Transverse colon (tissue), 4 donors: Measurements from ENCODE around the gene ARHGAP23. TPM values are rescaled to one million over a fixed set of nuclear protein-coding genes. Genes with fewer than 3 reads are reported as not detected.
A peak's percentile ranks its signal among the peaks of the same experiment; 100 is the strongest.

Experiments
- DNase-seq: peaks from one replicate; pipeline ENCODE4 v3.0.0-alpha.2; 2019
- H3K27ac ChIP-seq, 4 donors: fragments of 200-600 bp; sonication (generic); 2 replicates each; pipeline ENCODE4 v1.5.1; 2016 to 2018; ENCODE audit warnings: inconsistent platforms in 4 of 4
- H3K27me3 ChIP-seq: fragments of 200-600 bp; sonication (generic); 2 replicates; pipeline ENCODE4 v1.5.1; 2017; ENCODE audit warnings: inconsistent platforms
- H3K36me3 ChIP-seq, 4 donors: fragments of 200-600 bp; sonication (generic); 2 replicates each; pipeline ENCODE4 v1.5.1; 2017 to 2019; ENCODE audit warnings: inconsistent platforms in 4 of 4
- H3K4me1 ChIP-seq, 4 donors: fragments of 200-600 bp; sonication (generic); 2 replicates each; pipeline ENCODE4 v1.5.1; 2017 to 2020; ENCODE audit warnings: inconsistent platforms in 4 of 4
- H3K4me3 ChIP-seq, 4 donors: fragments of 200-600 bp; sonication (generic); 1 replicate in 1 of 4; 2 replicates in 3 of 4; pipeline versions ENCODE4 v1.5.1 to v1.6.1; 2017 to 2019; ENCODE audit warnings: inconsistent platforms in 4 of 4
- H3K9me3 ChIP-seq, 2 donors: fragments of 200-600 bp; sonication (generic); 2 replicates each; pipeline ENCODE4 v1.5.1; 2017 to 2019; ENCODE audit warnings: inconsistent platforms in 2 of 2
- EP300 ChIP-seq: sonication (generic); formaldehyde crosslinking; IDR thresholded peaks from one replicate; pipeline ENCODE4 v1.6.1; 2017; ENCODE audit warnings: antibody characterized with exemption, low read depth
- POLR2A ChIP-seq: fragments of 450-650 bp; IDR thresholded peaks from one replicate; pipeline ENCODE4 v1.6.1; 2016; ENCODE audit warnings: antibody characterized with exemption, mild to moderate bottlenecking, moderate library complexity
- POLR2AphosphoS5 ChIP-seq, 3 donors: sonication (generic); formaldehyde crosslinking; IDR thresholded peaks; one replicate each; pipeline ENCODE4 v1.6.1; 2016; ENCODE audit warnings: antibody characterized with exemption in 3 of 3
- WGBS, 2 donors: methylation state at CpG; one replicate each; pipeline ENCODE4 v1.1.5; 2018; ENCODE audit warnings: low coverage in 1 of 2; 5-methylcytosine and 5-hydroxymethylcytosine counted together
- in situ Hi-C, 4 donors: fragments of 200-750 bp; cut with MboI; loops; one replicate each; pipeline versions ENCODE4 v1.15.0 to v1.15.1; 2017; ENCODE audit warnings: low sequenced_read_pairs in 3 of 4, low pct_ligation_motif_present in 1 of 4, low pct_unique_long_range_greater_than_20kb in 1 of 4
- intact Hi-C: fragments of 100-400 bp; cut with DNase I; formaldehyde crosslinking; loops from one replicate; pipeline ENCODE4 v1.15.1; 2023; ENCODE audit warnings: low total_unique reads
- total RNA-seq, 4 donors: library from RNA; depleted of rRNA; stranded (reverse); fragments of >200 nt; gene quantifications; one replicate each; pipeline ENCODE4 v1.1.0, GENCODE V29; 2016
- TF ChIP-seq, protein P1 (sequence below), 5 experiments: fragments of 200-600 bp in 3 of 5; fragments of 450-650 bp in 2 of 5; sonication (generic) in 3 of 5; IDR thresholded peaks; 1 replicate in 2 of 5; 2 replicates in 3 of 5; pipeline ENCODE4 v1.5.1; 2016 to 2017; ENCODE audit warnings: antibody characterized with exemption in 5 of 5, inconsistent platforms in 3 of 5, mild to moderate bottlenecking in 2 of 5, moderate library complexity in 1 of 5

The ARHGAP23 gene
- total RNA-seq, 4 donors from 2014 or later = 4.5 to 21.7 (median 17.0) TPM

DNA sequence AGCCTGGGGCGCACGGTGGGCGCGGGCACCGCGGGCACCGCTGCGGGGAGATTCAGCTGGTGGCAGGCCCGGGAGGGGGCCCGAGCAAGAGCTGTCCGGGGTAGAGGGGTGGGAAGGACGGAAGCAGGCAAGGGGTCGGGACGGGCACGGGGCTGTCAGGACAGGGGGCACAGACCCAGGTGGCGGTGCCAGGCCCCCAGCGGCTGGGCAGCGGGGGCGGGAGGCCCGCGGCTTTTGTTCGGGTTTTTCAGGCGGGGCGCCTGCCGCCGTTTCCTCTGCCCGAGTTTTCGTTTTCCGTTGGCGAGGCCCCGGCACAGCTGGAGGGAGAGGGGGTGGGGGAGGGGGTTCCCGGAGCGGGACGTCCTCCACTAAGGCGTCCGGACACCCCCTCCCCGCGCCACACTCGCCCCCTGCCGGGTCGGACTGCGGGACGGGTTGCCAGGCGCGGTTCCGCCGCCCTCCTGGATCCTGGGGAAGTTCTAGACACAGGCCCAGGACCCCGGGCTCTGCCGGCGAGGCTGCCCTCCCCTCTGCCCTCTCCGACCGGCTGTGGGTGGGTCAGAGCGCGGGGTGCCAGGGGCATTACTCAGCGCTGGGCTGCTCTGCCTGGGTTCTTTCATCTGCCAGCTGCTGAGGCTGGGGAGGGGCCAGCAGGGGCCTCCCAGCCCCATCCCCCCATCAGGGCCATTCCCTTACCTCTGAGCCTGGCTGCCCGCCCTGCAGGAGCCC is 543 bp downstream of the ARHGAP23 start:
- peaks cover 8% of the 10 kb centered on the region for H3K27me3 ChIP-seq
- no peaks in the 10 kb centered on the region for H3K9me3 ChIP-seq
- TF ChIP-seq POLR2AphosphoS5 (IDR thresholded peaks at IDR 0.05) = peak in 2 of 3 donors; percentile 49 to 58
- no peak for TF ChIP-seq EP300
- intact Hi-C loops (loop anchor here (5.0 kb wide), 1 partner anchor 58 kb away; no protein-coding TSS in a partner anchor), in situ Hi-C loops (no loop called here)
- H3K36me3 ChIP-seq = no peaks in the 10 kb centered on the region
- peak overlapping the region; percentile 84 to 96 (median 90) for H3K27ac ChIP-seq
- peak overlapping the region; percentile 62 to 84 (median 76) for H3K4me3 ChIP-seq
- WGBS, 2 donors = 2% methylated on average over 31 of the region's 56 CpGs; no CpG with 5 or more reads in 1 of the 2 donors
- H3K4me1 ChIP-seq = peaks cover 9 to 28% (median 19%) of the 10 kb centered on the region in 4 donors
- peak; percentile 50 for DNase-seq

DNA sequence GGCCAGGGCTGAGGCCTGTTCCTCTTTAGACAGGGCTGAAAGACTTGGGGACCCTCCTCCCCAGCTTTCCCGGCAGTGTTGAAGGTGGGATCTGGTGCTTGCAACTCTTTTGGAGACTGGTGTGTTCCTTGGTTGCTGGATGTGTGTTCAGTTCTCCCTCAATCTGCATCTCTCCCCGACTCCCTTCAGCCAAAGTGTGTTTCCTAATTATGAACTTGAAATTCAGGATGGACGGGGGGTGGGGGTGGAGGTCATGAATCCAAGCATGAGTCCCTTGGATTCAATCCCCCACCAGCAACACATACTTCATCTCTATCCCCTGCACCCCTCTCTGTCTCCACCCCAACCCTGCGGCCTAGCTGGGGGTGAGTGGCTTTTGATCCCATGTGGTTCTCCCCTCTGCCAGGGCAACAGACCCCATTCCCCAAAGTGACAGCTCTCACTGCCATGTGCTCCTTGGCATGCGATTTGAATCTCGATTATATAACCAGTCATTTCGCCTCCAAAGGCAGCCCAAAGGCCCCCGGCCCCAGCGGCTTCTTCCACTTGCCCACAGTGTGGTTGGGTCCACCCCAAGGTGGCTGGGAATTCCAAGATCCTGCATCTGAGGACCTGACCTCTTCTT is 1.3 kb downstream of the ARHGAP23 start:
- Histone ChIP-seq H3K27me3 (peaks cover 8% of the 10 kb centered on the region), H3K36me3 (no peaks in the 10 kb centered on the region), H3K9me3 (no peaks in the 10 kb centered on the region), H3K27ac (peak overlapping the region; percentile 84 to 96 (median 90)), H3K4me1 (peaks cover 9 to 28% (median 18%) of the 10 kb centered on the region in 4 donors), H3K4me3 (peak overlapping the region in 3 of 4 donors; percentile 62 to 84 (median 76))
- intact Hi-C loops = loop anchor here (5.0 kb wide), 1 partner anchor 58 kb away; no protein-coding TSS in a partner anchor
- no peak for TF ChIP-seq POLR2A
- TF ChIP-seq, protein P1, sequence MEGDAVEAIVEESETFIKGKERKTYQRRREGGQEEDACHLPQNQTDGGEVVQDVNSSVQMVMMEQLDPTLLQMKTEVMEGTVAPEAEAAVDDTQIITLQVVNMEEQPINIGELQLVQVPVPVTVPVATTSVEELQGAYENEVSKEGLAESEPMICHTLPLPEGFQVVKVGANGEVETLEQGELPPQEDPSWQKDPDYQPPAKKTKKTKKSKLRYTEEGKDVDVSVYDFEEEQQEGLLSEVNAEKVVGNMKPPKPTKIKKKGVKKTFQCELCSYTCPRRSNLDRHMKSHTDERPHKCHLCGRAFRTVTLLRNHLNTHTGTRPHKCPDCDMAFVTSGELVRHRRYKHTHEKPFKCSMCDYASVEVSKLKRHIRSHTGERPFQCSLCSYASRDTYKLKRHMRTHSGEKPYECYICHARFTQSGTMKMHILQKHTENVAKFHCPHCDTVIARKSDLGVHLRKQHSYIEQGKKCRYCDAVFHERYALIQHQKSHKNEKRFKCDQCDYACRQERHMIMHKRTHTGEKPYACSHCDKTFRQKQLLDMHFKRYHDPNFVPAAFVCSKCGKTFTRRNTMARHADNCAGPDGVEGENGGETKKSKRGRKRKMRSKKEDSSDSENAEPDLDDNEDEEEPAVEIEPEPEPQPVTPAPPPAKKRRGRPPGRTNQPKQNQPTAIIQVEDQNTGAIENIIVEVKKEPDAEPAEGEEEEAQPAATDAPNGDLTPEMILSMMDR (IDR thresholded peaks at IDR 0.05) = no peak
- TF ChIP-seq EP300 = no peak
- TF ChIP-seq POLR2AphosphoS5 (IDR thresholded peaks at IDR 0.05) = no peak
- 71 to 79% methylated on average over 4 to 9 of the region's 9 CpGs for WGBS, 2 donors
- in situ Hi-C loops = loop anchor here in 1 of 4 donors (5.0 kb wide), 1 partner anchor 58 kb away; no protein-coding TSS in a partner anchor
- DNase-seq = no peak

DNA sequence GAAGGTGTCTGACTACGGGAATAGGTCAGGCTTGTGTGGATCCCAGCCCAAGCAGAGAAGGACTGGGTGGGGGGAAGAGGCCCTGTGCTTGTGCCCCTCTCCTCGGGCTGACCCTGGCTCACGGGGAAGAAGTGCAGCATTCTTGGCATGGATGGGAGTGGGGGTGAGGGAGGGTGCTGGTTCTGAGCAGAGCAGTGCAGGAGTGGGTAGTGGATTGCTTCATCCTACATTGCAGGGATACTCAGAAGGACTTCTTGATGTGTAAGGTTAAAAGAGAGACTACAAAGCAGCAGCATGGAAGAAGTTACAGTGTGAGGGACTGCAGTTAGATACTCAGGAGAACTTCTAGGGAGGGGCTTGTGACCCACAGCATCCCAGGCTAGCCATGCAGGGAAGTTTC is 2.1 kb downstream of the ARHGAP23 start:
- no peaks in the 10 kb centered on the region for H3K36me3 ChIP-seq
- intact Hi-C loops (no loop called here), in situ Hi-C loops (loop anchor here in 1 of 4 donors (5.0 kb wide), 1 partner anchor 57 kb away; no protein-coding TSS in a partner anchor)
- H3K27ac ChIP-seq = peak overlapping the region; percentile 84 to 96 (median 90)
- DNase-seq = no peak
- no peak overlapping the region for H3K4me3 ChIP-seq
- H3K9me3 ChIP-seq = no peaks in the 10 kb centered on the region
- peaks cover 9 to 28% (median 18%) of the 10 kb centered on the region in 4 donors for H3K4me1 ChIP-seq
- WGBS, 2 donors = 49 to 57% methylated on average over 3 of the region's 3 CpGs
- TF ChIP-seq POLR2A (no peak), EP300 (no peak), POLR2AphosphoS5 (IDR thresholded peaks at IDR 0.05) (no peak)
- TF ChIP-seq, protein P1 (IDR thresholded peaks at IDR 0.05) = no peak
- peaks cover 8% of the 10 kb centered on the region for H3K27me3 ChIP-seq

DNA sequence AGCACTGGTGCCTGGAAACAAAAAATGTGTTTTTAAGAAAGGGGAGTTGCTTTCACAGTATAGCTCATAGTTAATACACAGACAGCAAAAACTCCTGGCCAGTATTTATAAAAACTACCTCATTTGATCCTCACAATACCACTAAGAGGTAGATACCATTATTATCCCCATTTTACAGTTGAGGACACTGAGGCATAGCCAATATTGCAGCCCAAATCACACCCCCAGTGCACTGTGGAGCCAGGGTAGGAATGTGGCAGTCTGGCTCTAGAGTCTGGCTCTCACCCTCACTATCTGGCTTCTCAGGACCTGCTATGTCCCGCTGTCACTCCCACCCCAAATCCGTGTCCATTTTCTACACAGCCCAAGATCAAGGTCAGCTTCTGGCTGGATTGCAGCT is 2.6 kb downstream of the ARHGAP23 start:
- in situ Hi-C loops (loop anchor here in 1 of 4 donors (5.0 kb wide), 1 partner anchor 56 kb away; no protein-coding TSS in a partner anchor), intact Hi-C loops (no loop called here)
- TF ChIP-seq, protein P1 (IDR thresholded peaks at IDR 0.05) = no peak
- TF ChIP-seq POLR2AphosphoS5 (IDR thresholded peaks at IDR 0.05) (no peak), POLR2A (no peak), EP300 (no peak)
- no peak for DNase-seq
- peak overlapping the region in 3 of 4 donors; percentile 84 to 96 (median 87) for H3K27ac ChIP-seq
- peaks cover 8% of the 10 kb centered on the region for H3K27me3 ChIP-seq
- H3K4me1 ChIP-seq = peaks cover 9 to 28% (median 18%) of the 10 kb centered on the region in 4 donors
- H3K9me3 ChIP-seq = no peaks in the 10 kb centered on the region
- no peak overlapping the region for H3K4me3 ChIP-seq
- 87% methylated on average over 2 of the region's 2 CpGs; no CpG with 5 or more reads in 1 of the 2 donors for WGBS, 2 donors
- no peaks in the 10 kb centered on the region for H3K36me3 ChIP-seq
